Prostate gland (tissue), 2 donors: ENCODE data around the gene PSAT1.

Source experiments
- POLR2A ChIP-seq: fragments of 450-650 bp; IDR thresholded peaks from one replicate; pipeline ENCODE4 v1.6.1; 2016; ENCODE audit warnings: antibody characterized with exemption, mild to moderate bottlenecking
- POLR2AphosphoS5 ChIP-seq: sonication (generic); formaldehyde crosslinking; IDR thresholded peaks from one replicate; pipeline ENCODE4 v1.6.1; 2017; ENCODE audit warnings: antibody characterized with exemption
- TF ChIP-seq, protein P1 (sequence below), 4 experiments: fragments of 200-600 bp in 2 of 4; fragments of 450-650 bp in 2 of 4; sonication (generic) in 2 of 4; IDR thresholded peaks; 1 replicate in 3 of 4; 2 replicates in 1 of 4; pipeline ENCODE4 v1.5.1; 2016 to 2019; ENCODE audit warnings: antibody characterized with exemption in 4 of 4, mild to moderate bottlenecking in 2 of 4, moderate library complexity in 2 of 4

DNA sequence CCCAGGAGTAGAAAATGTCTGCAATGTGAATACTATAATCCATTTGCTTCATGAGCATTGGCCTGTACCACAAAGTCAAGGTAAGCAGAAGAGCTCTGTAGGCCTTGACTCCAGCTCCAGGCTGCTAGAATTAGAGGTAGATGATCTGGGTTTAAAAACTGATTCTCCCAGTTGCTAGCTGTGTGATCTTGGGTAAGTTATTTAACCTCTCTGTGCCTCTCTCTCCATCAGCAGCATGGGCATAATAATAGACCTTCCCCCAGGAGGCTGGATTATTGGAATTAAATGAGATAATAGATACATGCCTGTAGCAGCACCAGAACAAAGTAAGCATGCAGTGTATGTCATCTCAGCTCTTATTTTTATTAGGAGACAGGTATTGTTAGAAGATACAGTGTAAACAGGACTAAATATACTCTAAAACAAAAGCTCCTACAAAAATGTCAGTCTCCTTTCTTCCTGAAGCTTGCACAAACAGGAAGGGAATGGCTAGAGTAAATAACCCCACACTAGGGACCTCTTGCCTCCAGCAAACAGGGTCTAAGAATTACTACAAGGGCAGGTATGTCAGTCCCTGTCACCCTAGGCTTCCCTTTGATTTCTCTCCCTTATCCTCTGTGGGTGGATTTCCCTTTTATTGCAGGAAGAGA is 57.5 kb downstream of the PSAT1 start:
- TF ChIP-seq, protein P1, sequence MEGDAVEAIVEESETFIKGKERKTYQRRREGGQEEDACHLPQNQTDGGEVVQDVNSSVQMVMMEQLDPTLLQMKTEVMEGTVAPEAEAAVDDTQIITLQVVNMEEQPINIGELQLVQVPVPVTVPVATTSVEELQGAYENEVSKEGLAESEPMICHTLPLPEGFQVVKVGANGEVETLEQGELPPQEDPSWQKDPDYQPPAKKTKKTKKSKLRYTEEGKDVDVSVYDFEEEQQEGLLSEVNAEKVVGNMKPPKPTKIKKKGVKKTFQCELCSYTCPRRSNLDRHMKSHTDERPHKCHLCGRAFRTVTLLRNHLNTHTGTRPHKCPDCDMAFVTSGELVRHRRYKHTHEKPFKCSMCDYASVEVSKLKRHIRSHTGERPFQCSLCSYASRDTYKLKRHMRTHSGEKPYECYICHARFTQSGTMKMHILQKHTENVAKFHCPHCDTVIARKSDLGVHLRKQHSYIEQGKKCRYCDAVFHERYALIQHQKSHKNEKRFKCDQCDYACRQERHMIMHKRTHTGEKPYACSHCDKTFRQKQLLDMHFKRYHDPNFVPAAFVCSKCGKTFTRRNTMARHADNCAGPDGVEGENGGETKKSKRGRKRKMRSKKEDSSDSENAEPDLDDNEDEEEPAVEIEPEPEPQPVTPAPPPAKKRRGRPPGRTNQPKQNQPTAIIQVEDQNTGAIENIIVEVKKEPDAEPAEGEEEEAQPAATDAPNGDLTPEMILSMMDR (IDR thresholded peaks at IDR 0.05), result no peak
- TF ChIP-seq POLR2AphosphoS5 (no peak), POLR2A (no peak)
